ENCODE results near the gene SLC7A5. TPM values are rescaled to one million over a fixed set of nuclear protein-coding genes. Genes with fewer than 3 reads are reported as not detected.
A peak's percentile ranks its signal among the peaks of the same experiment; 100 is the strongest.

The SLC7A5 gene
- total RNA-seq, 6 donors from 2014 or later = 4.7 to 20.4 (median 8.5) TPM

DNA sequence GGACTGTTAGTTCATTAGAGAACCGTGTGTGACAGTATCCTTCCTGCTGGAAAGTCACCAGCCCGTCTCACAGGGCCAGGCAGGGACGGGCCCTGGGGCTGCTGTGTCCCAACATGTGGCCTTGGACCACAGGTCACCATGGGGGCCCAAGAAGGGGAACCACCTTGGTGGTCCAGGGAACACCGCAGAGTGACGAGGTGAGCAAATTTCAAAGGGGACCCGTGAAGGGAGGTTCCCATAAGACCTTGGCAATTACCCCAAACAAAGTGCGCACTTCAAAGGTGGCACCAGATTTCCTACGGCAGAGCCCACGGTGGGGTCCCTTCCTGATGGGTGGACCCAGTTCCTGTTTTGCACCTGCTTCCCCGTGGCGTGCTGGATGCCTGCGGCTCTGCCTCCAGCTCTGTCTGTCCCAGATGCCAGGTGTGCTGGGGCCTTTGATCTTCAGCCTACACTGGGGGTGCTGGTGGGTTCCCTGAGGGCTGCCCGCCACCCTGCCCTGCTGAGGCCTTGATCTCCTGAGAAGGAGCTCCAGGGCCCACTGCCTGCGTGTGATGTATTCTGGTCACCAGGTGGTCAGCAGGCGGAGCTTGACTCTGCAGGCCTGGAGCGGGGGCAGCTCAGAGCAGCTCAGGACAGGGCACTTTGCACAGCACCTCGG is 27.0 kb downstream of the SLC7A5 start:
- Histone ChIP-seq H3K27ac (no peak overlapping the region), H3K27me3 (no peaks in the 10 kb centered on the region), H3K9me3 (no peaks in the 10 kb centered on the region), H3K4me3 (no peak overlapping the region), H3K36me3 (peaks cover 0 to 6% (median 5%) of the 10 kb centered on the region in 4 donors), H3K4me1 (peaks cover 0 to under 1% (median 0%) of the 10 kb centered on the region in 4 donors)
- DNase-seq = peak in 1 of 2 donors; percentile 64
- TF ChIP-seq, protein P1, sequence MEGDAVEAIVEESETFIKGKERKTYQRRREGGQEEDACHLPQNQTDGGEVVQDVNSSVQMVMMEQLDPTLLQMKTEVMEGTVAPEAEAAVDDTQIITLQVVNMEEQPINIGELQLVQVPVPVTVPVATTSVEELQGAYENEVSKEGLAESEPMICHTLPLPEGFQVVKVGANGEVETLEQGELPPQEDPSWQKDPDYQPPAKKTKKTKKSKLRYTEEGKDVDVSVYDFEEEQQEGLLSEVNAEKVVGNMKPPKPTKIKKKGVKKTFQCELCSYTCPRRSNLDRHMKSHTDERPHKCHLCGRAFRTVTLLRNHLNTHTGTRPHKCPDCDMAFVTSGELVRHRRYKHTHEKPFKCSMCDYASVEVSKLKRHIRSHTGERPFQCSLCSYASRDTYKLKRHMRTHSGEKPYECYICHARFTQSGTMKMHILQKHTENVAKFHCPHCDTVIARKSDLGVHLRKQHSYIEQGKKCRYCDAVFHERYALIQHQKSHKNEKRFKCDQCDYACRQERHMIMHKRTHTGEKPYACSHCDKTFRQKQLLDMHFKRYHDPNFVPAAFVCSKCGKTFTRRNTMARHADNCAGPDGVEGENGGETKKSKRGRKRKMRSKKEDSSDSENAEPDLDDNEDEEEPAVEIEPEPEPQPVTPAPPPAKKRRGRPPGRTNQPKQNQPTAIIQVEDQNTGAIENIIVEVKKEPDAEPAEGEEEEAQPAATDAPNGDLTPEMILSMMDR (IDR thresholded peaks at IDR 0.05) = no peak
- no peak for TF ChIP-seq POLR2A (IDR thresholded peaks at IDR 0.05)
- no peak for TF ChIP-seq POLR2AphosphoS5 (IDR thresholded peaks at IDR 0.05)
- TF ChIP-seq EP300 (IDR thresholded peaks at IDR 0.05) = no peak
- no peak for ATAC-seq (ENCODE audit: low FRiP score in 2 of 2)
- 70 to 71% methylated on average over 5 to 14 of the region's 17 CpGs for WGBS, 2 donors

- WGBS, 2 donors = 94% methylated on average over 15 to 19 of the region's 22 CpGs
- Histone ChIP-seq H3K9me3 (no peaks in the 10 kb centered on the region), H3K27ac (no peak overlapping the region), H3K4me3 (no peak overlapping the region), H3K36me3 (peaks cover 0 to 9% (median 5%) of the 10 kb centered on the region in 4 donors), H3K27me3 (no peaks in the 10 kb centered on the region), H3K4me1 (peaks cover 0 to 4% (median 0%) of the 10 kb centered on the region in 4 donors)
- no peak for TF ChIP-seq POLR2A (IDR thresholded peaks at IDR 0.05)
- DNase-seq = peak in 1 of 2 donors; percentile 46
- ATAC-seq (ENCODE audit: low FRiP score in 2 of 2) = no peak
Observed at GRCh38 chr16:87841340-87842208, 27.7 kb downstream of the SLC7A5 start.

- ATAC-seq (ENCODE audit: low FRiP score in 2 of 2) (no peak), DNase-seq (peak in 1 of 2 donors; percentile 71)
- Histone ChIP-seq H3K27ac (no peak overlapping the region), H3K4me1 (peaks cover 0 to 4% (median 0%) of the 10 kb centered on the region in 4 donors), H3K27me3 (no peaks in the 10 kb centered on the region), H3K9me3 (no peaks in the 10 kb centered on the region), H3K36me3 (peaks cover 0 to 13% (median 5%) of the 10 kb centered on the region in 4 donors), H3K4me3 (no peak overlapping the region)
- TF ChIP-seq POLR2A (IDR thresholded peaks at IDR 0.05) (no peak), EP300 (IDR thresholded peaks at IDR 0.05) (no peak), POLR2AphosphoS5 (IDR thresholded peaks at IDR 0.05) (no peak)
- TF ChIP-seq, protein P1 (IDR thresholded peaks at IDR 0.05) = no peak
- 69 to 88% methylated on average over 13 to 25 of the region's 29 CpGs for WGBS, 2 donors
Observed at GRCh38 chr16:87840271-87840978, 28.9 kb downstream of the SLC7A5 start.

GRCh38 chr16:87839542-87840270 is 29.6 kb downstream of the SLC7A5 start:
- Histone ChIP-seq H3K27me3 (no peaks in the 10 kb centered on the region), H3K36me3 (peaks cover 0 to 13% (median 5%) of the 10 kb centered on the region in 4 donors), H3K4me3 (no peak overlapping the region), H3K27ac (no peak overlapping the region), H3K4me1 (peaks cover 0 to 4% (median 0%) of the 10 kb centered on the region in 4 donors), H3K9me3 (no peaks in the 10 kb centered on the region)
- WGBS, 2 donors = 90 to 94% methylated on average over 15 to 31 of the region's 34 CpGs
- ATAC-seq (ENCODE audit: low FRiP score in 2 of 2) (no peak), DNase-seq (peak in 1 of 2 donors; percentile 78)
- TF ChIP-seq POLR2A (IDR thresholded peaks at IDR 0.05) (no peak), EP300 (IDR thresholded peaks at IDR 0.05) (no peak), POLR2AphosphoS5 (IDR thresholded peaks at IDR 0.05) (no peak)
- TF ChIP-seq, protein P1 (IDR thresholded peaks at IDR 0.05) = no peak
